OCI-LY3 (cell line): ENCODE measurements around the gene CTDP1.

Experiments
- EZH2phosphoT487 ChIP-seq: fragments of 200-600 bp; shearing (Covaris generic); IDR thresholded peaks from 2 replicates; pipeline ENCODE4 v1.6.1; 2018; ENCODE audit warnings: antibody characterized with exemption, mixed run types, low read depth
- TF ChIP-seq, protein P1 (sequence below): fragments of 200-600, 300-600 bp; sonication (generic); IDR thresholded peaks from 2 replicates; pipeline ENCODE4 v1.5.1; 2014; ENCODE audit warnings: antibody characterized with exemption, low read length, low read depth

DNA sequence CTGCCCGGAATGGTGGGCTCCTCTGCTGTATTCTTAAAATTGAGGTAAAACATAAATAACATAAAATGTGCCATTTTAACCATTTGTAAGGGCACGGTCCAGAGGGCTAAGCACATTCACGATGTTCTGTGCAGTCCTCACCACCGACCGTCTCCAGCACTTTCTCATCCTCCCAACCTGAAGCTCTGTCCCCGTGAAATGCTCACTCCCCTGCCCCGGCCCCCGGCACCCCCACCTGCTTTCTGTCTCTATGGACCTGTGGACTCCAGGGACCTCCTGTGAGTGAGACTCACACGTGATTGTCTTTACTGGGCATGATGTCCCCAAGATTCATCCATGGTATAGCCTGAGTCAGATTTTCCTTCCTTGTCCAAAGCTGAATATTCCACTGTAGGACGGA, 38.7 kb upstream of the CTDP1 start:
- TF ChIP-seq, protein P1, sequence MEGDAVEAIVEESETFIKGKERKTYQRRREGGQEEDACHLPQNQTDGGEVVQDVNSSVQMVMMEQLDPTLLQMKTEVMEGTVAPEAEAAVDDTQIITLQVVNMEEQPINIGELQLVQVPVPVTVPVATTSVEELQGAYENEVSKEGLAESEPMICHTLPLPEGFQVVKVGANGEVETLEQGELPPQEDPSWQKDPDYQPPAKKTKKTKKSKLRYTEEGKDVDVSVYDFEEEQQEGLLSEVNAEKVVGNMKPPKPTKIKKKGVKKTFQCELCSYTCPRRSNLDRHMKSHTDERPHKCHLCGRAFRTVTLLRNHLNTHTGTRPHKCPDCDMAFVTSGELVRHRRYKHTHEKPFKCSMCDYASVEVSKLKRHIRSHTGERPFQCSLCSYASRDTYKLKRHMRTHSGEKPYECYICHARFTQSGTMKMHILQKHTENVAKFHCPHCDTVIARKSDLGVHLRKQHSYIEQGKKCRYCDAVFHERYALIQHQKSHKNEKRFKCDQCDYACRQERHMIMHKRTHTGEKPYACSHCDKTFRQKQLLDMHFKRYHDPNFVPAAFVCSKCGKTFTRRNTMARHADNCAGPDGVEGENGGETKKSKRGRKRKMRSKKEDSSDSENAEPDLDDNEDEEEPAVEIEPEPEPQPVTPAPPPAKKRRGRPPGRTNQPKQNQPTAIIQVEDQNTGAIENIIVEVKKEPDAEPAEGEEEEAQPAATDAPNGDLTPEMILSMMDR, result no peak
- no peak for TF ChIP-seq EZH2phosphoT487
